Caco-2 (cell line): ENCODE data around the gene PAPOLB. TPM values are rescaled to one million over a fixed set of nuclear protein-coding genes. Genes with fewer than 3 reads are reported as not detected.
"Not testable (repeated sequence)": the region's sequence is repeated elsewhere in the genome, so short reads cannot be mapped to it uniquely, and the experiment has no call there.

Experiments
- BruUV-seq: library from RNA; stranded (reverse); fragments of 400-500 nt; replicated peaks from 2 replicates; lab custom pipeline; 2021; lab: Mats Ljungman, UMichigan
- CTCF ChIA-PET: fragments of 300-600 bp; sonication (Branson Sonifier 250); formaldehyde crosslinking; loops from one replicate; lab custom pipeline; 2022; ENCODE audit warnings: antibody characterized with exemption; lab: Charles Lee
- POLR2A ChIA-PET: fragments of 300-600 bp; sonication (Branson Sonifier 250); formaldehyde crosslinking; loops from one replicate; lab custom pipeline; 2022; ENCODE audit warnings: antibody characterized with exemption; lab: Charles Lee
- DNase-seq, 2 experiments: peaks; one replicate each; pipeline versions ENCODE4 v3.0.0 to v3.0.0-alpha.2; 2020 to 2022
- H3K27me3 ChIP-seq: replicated peaks from 2 replicates; pipeline ENCODE4 v1.6.0; 2011; ENCODE audit warnings: low read length; ENCODE audit not compliant: control insufficient read depth, insufficient read depth
- H3K36me3 ChIP-seq: 2 replicates; pipeline ENCODE4 v1.5.1; 2011; ENCODE audit warnings: low read length; ENCODE audit not compliant: control insufficient read depth, insufficient read depth
- H3K4me1 ChIP-seq: fragments of 250-450 bp; sonication (Bioruptor Pico); 2 replicates; pipeline ENCODE4 v1.5.1; 2020; ENCODE audit warnings: mild to moderate bottlenecking
- H3K4me3 ChIP-seq: 2 replicates; pipeline ENCODE4 v1.5.1; 2011; ENCODE audit warnings: low read depth, mild to moderate bottlenecking, control low read depth, low read length
- H3K9me3 ChIP-seq: fragments of 250-450 bp; sonication (Bioruptor Pico); 2 replicates; pipeline ENCODE4 v1.5.1; 2020; ENCODE audit warnings: mild to moderate bottlenecking, moderate library complexity
- H3K27ac Mint-ChIP-seq: one replicate; pipeline ENCODE4 v1.8.0; 2022; ENCODE audit warnings: mixed read lengths; ENCODE audit not compliant: unreplicated experiment
- H3K27me3 Mint-ChIP-seq: one replicate; pipeline ENCODE4 v1.8.0; 2022; ENCODE audit warnings: mixed read lengths; ENCODE audit not compliant: insufficient read depth, unreplicated experiment
- H3K36me3 Mint-ChIP-seq: one replicate; pipeline ENCODE4 v1.8.0; 2022; ENCODE audit warnings: mild to moderate bottlenecking, mixed read lengths; ENCODE audit not compliant: insufficient read depth, unreplicated experiment
- H3K4me1 Mint-ChIP-seq: one replicate; pipeline ENCODE4 v1.8.0; 2022; ENCODE audit warnings: low read depth, mixed read lengths; ENCODE audit not compliant: unreplicated experiment
- H3K4me3 Mint-ChIP-seq: one replicate; pipeline ENCODE4 v1.8.0; 2022; ENCODE audit warnings: mild to moderate bottlenecking, moderate library complexity, mixed read lengths; ENCODE audit not compliant: unreplicated experiment
- H3K9me3 Mint-ChIP-seq: one replicate; pipeline ENCODE4 v1.8.0; 2022; ENCODE audit warnings: mixed read lengths; ENCODE audit not compliant: unreplicated experiment
- CTCF ChIP-seq, 2 experiments: fragments of 200-600 bp in 1 of 2; IDR thresholded peaks; 1 replicate in 1 of 2; 2 replicates in 1 of 2; pipeline versions ENCODE4 v1.5.1 to v1.8.0; 2011 to 2022; ENCODE audit warnings: antibody characterized with exemption in 1 of 2, control low read depth in 1 of 2, inconsistent platforms in 1 of 2, low read depth in 1 of 2, low read length in 1 of 2, mild to moderate bottlenecking in 1 of 2, moderate library complexity in 1 of 2; ENCODE audit not compliant: insufficient read depth in 1 of 2, severe bottlenecking in 1 of 2, unreplicated experiment in 1 of 2
- intact Hi-C: fragments of 100-400 bp; cut with micrococcal nuclease; formaldehyde crosslinking; loops from one replicate; pipeline ENCODE4 v1.10.0; 2022; ENCODE audit not compliant: unreplicated experiment
- total RNA-seq: library from RNA; stranded (reverse); gene quantifications from 2 replicates; pipeline ENCODE4 v1.2.3, GENCODE V29; 2022

The PAPOLB gene
- total RNA-seq, 1 experiment from 2014 or later = not detected

DNA sequence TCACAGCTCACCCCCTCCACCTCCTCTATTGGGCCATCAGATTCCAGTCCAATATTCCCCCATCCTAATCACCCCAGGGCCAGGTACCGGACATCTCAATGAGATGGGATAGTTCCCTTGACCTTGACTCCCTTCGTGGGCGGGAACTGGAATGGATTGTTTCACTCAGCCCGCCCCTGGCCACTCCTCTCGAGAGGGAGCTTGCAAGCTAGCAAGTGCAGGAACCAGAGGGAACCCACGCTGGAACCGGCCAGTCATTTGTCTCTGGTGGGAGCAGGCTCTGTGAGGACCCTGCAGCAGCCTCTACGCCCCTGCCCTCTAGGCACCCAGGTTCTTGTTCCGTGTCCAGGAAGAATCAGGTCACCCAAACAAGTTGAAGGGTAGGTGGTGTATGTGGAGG lies 32.7 kb upstream of the PAPOLB start:
- H3K27me3 ChIP-seq = no peaks in the 10 kb centered on the region
- no peaks in the 10 kb centered on the region for H3K4me1 ChIP-seq
- no peaks in the 10 kb centered on the region for H3K36me3 Mint-ChIP-seq
- no peaks in the 10 kb centered on the region for H3K4me1 Mint-ChIP-seq
- peaks cover 4% of the 10 kb centered on the region; the same call in 1 of the 2 replicates for H3K9me3 ChIP-seq
- H3K27ac Mint-ChIP-seq = no peak overlapping the region
- TF ChIP-seq CTCF (IDR thresholded peaks at IDR 0.05; ENCODE audit: insufficient read depth in 1 of 2, low read depth in 1 of 2, low read length in 1 of 2, severe bottlenecking in 1 of 2, unreplicated experiment in 1 of 2) = no peak
- no peaks in the 10 kb centered on the region for H3K36me3 ChIP-seq
- peaks cover 4% of the 10 kb centered on the region for H3K27me3 Mint-ChIP-seq
- peaks cover 12% of the 10 kb centered on the region for H3K9me3 Mint-ChIP-seq
- BruUV-seq = no TSS peak
- no peak for DNase-seq
- no peak overlapping the region for H3K4me3 Mint-ChIP-seq
- H3K4me3 ChIP-seq = no peak overlapping the region
- ChIA-PET POLR2A (no interaction called here), CTCF (no interaction called here)
- intact Hi-C loops = no loop called here

GRCh38 chr7:4893929-4894475 lies 32.2 kb upstream of the PAPOLB start:
- DNase-seq = no peak
- Histone ChIP-seq H3K36me3 (no peaks in the 10 kb centered on the region), H3K27me3 (no peaks in the 10 kb centered on the region), H3K4me1 (no peaks in the 10 kb centered on the region), H3K9me3 (peaks cover 4% of the 10 kb centered on the region; the same call in 1 of the 2 replicates), H3K4me3 (no peak overlapping the region)
- peaks cover 4% of the 10 kb centered on the region for H3K27me3 Mint-ChIP-seq
- H3K27ac Mint-ChIP-seq = no peak overlapping the region
- intact Hi-C loops = no loop called here
- no peaks in the 10 kb centered on the region for H3K36me3 Mint-ChIP-seq
- no TSS peak for BruUV-seq
- no peak overlapping the region for H3K4me3 Mint-ChIP-seq
- no peaks in the 10 kb centered on the region for H3K4me1 Mint-ChIP-seq
- H3K9me3 Mint-ChIP-seq = peaks cover 12% of the 10 kb centered on the region
- CTCF ChIA-PET = no interaction called here
- POLR2A ChIA-PET = no interaction called here
- TF ChIP-seq CTCF (IDR thresholded peaks at IDR 0.05; ENCODE audit: insufficient read depth in 1 of 2, low read depth in 1 of 2, low read length in 1 of 2, severe bottlenecking in 1 of 2, unreplicated experiment in 1 of 2) = no peak

GRCh38 chr7:4893188-4893587 lies 31.4 kb upstream of the PAPOLB start:
- intact Hi-C loops, H3K27me3 Mint-ChIP-seq, H3K36me3 ChIP-seq, BruUV-seq, H3K4me3 Mint-ChIP-seq, DNase-seq, H3K27ac Mint-ChIP-seq, H3K4me3 ChIP-seq, H3K27me3 ChIP-seq, CTCF ChIA-PET, H3K36me3 Mint-ChIP-seq, POLR2A ChIA-PET, H3K4me1 Mint-ChIP-seq, H3K9me3 ChIP-seq, H3K4me1 ChIP-seq: not testable (repeated sequence)
- peaks cover 12% of the 10 kb centered on the region for H3K9me3 Mint-ChIP-seq

GRCh38 chr7:4891522-4891921 lies 29.7 kb upstream of the PAPOLB start:
- H3K27me3 ChIP-seq, intact Hi-C loops, H3K27me3 Mint-ChIP-seq, H3K36me3 Mint-ChIP-seq, BruUV-seq, H3K4me1 Mint-ChIP-seq, H3K9me3 ChIP-seq, H3K36me3 ChIP-seq, POLR2A ChIA-PET, CTCF ChIA-PET, H3K4me1 ChIP-seq, DNase-seq, H3K27ac Mint-ChIP-seq, H3K4me3 ChIP-seq, H3K4me3 Mint-ChIP-seq: not testable (repeated sequence)
- H3K9me3 Mint-ChIP-seq = peaks cover 12% of the 10 kb centered on the region
